ENCODE results near the gene CDH13.

Gene CDH13

DNA sequence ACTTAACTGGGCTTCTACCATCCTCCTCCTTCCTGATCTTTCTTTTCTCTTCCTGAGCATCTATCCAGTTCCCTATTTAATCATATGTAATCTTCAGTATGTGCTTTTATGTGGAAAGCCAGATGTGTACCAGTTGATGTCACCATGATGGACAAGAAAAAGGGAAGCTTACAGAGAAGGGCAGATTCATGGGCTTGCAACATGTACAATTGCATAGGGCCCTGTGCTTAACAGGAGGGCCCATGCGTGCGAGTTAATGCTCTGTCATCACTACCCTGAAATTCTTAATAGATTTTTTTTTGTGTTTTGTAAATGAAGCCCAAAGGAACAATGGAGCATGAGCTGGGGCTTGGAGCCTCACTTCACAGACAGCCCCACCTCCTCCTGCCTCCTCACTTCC lies 124.3 kb downstream of the CDH13 start:
- DNase-seq = no peak

DNA sequence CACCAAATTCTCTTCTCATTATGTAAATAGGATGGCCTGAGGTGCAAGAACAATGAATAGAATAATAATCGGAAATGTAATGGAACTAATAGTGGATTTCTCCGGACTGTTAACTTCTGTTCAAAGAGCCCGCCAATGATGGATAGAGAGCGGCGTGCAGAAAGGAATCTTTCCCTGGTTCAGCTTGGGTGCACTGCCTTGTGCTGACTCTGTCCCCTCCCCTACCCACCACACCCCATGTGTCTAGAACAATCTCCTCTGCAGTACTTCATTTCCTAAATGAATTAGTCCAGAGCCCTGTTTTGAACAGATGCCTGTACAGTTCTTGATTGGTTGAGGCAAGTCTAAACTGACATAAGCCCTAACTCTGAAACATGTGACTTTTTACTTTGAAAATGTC lies 125.4 kb downstream of the CDH13 start:
- no peak for DNase-seq

DNA sequence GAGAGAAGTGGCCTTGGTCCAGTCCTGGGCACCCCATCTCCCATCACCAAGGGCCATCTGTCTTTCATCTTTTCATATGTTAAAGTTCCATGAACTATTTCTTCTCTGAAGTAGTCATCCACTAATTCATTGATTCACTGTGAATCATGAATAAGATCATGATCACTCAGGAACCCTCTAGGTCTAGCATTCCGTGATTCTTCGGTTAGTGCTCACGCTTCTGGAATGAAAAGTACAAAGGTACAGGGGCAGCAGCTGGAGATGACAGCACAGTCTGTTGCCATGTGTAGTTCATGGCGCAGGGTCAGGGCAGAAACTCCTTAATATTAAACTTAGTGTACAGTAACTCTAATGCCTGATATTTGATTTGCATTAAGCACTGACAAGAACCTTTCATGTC lies 127.1 kb downstream of the CDH13 start:
- DNase-seq = no peak

DNA sequence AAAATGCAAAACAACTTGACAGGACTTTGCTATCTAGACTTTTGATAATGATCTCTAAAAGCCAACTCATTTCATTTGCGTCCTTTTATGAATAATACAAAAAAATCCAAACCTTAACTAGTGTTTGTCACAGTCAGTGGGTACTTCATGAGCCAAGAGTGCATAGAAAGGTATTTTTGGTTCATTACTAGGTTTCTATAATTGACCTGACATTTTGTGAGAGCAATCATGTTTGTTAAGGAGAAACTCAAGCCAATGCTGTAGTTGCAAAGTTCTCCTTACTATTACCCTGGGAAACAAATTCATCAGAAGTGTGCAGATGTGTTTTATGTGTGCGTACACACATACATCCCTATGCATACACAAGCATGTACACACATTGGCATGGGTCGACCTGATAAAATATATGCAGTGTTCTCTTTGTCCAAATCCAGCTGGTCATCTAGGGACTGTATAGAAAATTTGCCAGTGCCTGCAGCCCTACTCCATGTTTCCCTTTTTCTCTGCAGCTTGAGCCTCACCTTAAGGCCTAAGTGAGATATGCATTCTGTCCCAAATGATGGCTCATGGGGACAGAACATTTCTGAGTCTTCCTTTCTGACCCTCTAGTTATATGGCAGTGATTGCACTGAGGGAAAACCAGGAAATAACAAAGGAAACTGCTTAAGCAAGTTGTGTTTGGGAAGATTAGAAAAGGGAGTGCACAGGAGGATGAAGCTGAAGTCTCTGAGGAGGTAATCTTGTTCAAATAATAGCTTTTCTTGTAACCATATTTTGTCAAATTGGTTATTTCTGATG lies 128.1 kb downstream of the CDH13 start:
- DNase-seq = no peak

DNA sequence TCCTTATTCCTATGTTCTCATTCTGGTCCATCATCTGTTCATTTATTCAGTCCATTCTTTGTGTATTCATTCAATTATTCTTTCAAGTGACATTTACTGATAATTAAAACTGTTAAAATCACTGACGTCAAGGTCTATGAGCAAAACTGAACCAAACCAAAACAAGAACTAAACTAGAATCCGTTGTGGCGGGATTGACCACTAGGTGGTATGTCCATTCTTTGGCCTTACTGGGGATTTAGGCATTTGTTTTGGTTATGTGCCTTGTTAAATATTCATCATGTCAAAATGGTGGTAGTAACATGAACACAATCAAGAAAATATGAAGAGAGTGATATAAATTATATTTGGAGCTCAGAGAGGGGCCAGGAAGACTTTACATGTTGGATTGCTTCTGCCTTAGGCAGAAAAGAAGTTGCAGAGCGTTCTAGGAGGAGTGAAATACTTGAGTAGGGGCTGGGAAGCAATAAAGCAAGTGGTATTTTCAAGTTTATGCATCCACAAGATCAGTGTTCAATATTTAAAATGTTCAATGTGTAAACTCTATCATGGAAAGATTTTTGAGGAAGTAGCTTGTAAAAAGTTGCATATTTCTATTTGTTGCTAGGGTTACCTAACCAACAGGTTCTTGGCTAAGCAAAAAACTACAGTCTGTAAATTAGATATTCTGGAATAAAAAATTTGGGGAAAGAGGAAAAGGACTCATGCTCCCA lies 129.0 kb downstream of the CDH13 start:
- DNase-seq = no peak

DNA sequence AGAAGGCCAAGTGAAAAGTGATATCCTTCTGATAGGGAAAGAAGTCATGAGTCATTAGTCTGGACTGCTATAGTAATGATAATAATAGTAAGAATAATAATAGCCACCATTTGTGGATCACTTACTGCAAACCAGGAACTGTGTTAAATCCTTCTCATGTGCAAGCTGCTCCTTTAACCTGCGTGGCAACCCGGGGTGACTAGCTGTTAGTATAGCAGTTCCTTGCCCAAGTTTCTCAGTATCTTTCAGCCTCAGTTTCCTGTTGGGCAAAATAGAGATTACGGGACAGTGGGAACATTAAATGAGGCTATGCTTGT lies 129.5 kb downstream of the CDH13 start:
- no peak for DNase-seq

DNA sequence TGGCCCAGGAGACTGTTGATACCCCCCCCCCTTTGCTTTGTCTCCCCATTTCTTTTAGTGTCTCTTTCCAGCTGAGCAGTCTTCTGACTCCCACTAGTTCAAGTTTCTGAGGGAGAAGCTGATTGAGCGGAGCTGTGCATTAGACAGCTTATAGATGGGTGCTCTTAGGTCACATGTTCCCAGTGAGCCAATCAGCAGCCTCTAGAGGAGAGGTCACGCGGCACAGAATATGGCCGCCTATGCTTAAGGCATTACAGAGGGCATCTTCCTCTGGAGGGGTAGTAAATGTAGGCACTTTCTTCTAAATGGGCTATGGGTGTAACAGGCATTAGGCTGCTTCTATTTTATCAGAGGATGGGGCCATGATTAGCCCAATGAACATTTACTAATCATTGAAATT lies 131.6 kb downstream of the CDH13 start:
- DNase-seq = no peak

DNA sequence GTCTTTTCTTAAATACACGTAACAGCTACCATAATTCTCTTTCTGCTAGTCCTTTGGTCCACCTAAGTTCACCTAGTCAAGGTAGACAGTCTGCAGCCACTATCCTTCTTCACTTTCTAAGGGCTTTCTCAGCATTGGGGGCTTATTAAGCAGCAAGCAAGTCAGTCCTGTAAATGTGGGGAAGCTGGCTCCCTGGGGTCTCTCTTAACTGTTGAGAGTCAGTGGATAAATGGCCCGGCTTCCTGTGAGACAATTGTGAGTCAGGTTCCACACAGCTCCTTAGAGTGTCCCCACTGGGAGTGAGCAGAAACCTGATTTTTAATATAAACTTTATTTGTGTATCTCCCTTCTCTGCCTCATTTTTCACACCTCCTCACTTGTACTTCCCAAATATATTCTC lies 132.1 kb downstream of the CDH13 start:
- no peak for DNase-seq

DNA sequence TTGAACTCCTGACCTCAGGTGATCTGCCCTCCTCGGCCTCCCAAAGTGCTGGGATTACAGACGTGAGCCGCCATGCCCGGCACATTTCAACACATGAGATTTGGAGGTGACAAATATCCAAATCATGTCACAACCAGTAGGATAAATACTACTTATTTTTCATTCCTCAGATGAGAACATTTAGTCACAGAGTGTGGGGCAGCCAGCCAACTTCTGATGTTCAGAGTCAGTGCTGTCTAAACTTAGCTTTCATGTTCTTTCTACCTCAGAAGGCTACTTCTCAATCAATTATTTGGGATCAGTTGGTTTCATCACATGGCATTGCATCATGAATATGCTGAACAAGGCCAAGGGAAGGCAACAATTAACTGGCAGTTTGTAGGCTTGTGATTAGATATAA lies 134.5 kb downstream of the CDH13 start:
- no peak for DNase-seq

DNA sequence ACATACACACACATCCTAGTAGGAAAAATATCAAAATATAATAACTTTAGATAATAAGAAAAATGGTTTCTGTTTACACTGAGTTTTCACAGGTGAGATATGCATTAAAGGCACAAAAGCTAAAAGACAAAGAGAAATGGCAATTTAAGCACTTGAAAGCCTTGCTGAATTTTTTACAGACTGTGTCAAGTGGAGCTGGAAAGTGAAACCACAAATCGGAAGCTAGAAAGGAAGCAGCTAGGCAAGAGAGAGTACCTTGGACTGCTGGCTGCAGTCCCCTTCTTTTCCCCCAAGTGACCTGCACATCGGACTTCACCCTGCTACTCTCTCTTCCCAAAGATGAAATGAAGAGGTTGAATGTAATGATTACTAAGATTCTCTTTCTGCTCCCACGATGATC lies 135.1 kb downstream of the CDH13 start:
- DNase-seq = no peak

DNA sequence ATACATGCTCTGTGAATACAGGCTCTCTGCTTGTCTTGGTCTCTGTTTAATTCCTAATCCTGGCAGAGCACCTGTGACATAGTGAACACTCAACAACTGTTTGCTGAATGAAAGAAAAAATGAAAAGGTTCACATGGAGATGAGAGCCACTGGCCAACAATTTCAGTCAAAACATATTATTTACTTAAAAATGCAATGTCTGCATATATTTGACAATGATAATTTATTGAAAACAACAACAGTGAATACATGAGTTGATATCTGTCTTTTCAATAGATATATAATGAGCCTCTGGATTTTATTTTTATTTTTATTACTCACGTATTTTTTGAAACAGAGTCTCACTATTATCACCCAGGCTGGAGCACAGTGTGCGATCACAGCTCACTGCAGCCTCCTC lies 136.6 kb downstream of the CDH13 start:
- DNase-seq = no peak

DNA sequence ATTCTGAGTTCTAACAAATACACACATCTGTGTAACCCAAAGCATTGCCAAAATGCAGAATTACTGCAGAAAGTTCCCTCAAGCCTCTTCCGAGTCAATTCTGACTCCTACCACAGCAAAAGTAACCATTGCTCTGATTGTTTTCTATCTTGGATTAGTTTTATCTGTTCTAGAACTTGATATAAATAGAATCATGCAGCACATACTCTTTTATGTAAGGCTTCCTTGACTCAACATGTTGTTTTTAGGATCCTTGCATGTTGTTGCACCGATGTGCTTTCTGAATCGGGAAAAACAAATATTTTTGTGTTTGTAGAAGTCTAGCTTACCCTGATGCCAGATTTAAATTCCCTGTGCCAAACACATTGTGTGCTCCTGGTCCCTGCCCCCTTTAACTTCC lies 140.4 kb downstream of the CDH13 start:
- no peak for DNase-seq

DNA sequence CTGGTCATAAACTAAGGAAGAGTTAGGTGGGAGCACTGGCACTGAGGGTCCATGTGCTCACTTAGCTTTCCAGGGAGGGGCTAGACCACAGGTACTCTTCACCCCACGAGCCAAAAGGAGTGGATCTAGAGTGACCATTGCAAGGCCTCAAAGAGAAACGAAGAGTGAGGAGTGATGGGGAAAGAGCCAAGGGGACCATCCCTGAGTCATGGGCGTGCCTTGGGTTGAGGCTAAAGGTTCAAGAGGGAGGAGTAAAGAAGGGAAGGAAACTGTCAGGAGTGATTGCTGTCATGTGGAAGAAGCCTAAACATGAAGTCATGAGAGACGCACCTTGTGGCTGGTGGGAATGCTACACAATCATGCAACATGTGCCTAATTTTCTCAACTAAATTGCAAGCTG lies 141.0 kb downstream of the CDH13 start:
- no peak for DNase-seq

DNA sequence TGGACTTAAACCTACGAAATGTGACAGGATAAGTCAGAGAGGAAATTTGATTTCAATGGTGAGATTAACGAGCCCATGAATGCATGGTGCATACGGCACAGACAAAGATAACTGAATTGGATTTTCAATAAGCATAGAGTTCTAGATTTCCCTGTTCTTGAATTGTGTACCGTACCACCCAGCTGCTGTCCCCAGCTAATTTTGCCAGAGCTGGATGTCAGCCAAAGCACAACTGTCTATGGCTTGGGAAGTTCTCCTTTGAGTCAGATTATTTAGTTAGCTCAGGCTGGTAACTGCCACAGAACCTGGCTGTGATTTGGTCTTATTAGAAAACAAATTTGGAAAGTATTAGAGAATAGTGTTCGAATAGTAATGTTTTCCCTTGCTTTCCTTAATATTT lies 143.1 kb downstream of the CDH13 start:
- no peak for DNase-seq

DNA sequence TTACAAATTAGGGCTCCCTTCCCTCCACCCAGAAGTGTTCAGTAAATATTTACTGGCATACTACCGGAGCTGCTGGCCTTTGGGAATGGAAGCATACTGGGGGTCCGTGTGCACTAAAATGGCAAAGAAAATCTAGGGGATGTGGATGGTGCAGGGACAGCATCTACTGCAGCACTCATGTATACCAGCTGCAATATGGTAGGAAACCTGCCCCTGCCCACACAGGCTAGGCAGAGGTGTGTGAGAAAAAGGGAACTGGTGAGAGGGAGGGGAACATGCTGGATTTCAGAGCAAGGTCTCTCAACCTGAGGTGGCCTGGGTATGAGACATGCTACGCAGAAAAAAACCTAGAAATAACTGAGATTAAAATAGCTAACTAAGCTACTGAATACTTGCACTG lies 145.4 kb downstream of the CDH13 start:
- DNase-seq = no peak

DNA sequence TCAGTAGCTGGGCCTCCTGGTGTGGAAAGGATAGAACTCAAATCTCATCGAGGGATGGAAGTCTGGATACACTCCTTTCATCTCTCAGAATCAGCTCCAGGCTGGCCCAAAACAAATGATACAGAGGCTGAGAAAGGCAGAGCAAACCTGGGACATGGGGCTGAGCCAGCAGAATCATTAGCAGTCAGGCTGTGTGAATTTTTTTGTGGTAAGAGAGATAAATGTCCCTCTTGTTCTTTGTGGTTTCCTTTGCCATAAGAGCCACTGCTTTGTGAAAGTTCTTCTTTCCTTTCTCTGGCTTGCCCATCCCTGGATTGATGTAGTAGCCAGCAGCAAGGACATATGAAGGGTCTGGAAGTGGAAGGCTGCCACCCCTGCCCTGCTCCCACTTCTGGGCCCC lies 146.2 kb downstream of the CDH13 start:
- DNase-seq = no peak

DNA sequence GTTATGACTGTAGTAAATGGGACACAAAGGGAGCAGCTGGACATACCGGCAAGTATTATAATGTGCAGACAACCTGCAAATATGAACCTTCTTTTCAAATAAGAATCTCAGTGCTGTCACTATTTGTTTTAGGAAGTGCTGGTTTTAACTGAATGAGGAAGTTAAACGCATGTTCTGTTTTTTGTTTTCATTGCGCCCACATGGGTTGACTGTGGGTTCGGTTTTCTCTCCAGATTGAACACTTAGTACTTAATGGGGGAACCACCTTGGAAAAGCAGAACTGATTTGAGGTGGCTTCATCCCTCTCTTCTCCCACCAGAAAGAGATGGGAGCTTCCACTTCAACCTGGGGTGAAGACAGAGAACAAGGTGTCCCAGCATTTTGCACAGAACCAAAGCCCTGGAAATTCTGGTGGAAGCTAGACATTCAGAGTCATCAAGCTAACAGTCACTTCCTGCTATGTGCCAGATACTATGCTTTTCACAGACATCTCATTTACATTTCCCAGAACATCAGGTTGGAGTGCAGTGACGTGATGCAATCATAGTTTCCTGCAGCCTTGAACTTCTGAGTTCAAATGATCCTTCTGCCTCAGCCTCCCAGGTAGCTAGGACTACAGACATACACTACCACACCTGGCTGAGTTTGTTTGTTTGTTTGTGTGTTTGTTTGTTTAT lies 149.8 kb downstream of the CDH13 start:
- peak in 1 of 2 donors; percentile 7 for DNase-seq

DNA sequence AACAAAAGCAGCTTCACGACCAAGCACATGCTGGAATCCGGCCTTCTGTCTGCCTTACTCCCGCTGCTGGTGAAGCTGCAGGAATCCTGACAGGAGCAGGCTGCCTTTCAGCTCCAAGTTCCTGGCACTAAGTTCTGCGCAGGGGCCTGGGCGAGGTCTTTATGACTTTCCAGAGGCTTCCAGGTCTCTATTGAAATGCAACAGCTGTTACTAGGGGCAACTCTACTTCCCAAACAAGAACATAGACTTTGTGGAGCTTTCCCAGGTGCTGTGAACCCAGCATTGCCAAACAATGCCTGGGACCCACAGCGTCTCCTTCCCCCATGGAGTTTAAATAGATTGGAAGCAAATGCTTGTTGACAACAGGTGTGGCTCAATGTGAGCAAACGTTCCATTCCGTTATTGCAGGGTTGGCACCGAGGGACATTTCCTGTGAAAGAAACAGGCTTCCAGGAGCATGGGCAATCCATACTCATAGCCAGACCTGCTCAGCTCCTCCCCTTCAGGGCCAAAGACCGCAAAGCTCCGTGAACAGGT lies 156.0 kb downstream of the CDH13 start:
- no peak for DNase-seq

DNA sequence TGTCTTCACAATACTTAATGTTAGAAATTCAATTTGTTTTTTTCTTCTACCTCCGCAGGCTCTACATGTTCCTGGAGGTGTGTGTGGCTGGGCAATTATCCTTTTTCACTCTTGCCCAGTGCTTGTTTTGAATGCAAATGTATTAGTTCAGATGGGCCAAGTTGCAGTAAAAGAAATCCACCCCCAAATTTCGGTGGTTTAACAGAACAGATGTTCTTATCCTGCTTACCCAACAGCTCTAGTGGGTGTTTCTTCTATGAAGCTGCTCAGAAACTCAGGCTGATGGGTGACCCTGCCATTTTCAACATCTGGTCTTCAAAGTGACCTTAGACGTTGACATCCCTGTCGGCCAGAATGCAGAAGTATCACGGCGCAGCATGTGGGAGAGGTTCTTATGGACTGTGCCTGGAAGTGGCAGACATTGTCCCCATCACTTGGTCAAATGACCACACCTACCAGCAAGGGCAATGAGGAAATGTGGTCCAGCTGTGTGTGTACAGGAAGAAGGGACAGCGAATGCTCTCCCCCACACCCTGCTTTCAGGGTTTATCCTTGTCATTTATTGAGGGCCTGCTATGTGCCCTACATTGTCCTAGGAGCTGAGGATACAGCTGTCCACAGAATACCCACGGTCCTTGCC lies 157.3 kb downstream of the CDH13 start:
- no peak for DNase-seq

DNA sequence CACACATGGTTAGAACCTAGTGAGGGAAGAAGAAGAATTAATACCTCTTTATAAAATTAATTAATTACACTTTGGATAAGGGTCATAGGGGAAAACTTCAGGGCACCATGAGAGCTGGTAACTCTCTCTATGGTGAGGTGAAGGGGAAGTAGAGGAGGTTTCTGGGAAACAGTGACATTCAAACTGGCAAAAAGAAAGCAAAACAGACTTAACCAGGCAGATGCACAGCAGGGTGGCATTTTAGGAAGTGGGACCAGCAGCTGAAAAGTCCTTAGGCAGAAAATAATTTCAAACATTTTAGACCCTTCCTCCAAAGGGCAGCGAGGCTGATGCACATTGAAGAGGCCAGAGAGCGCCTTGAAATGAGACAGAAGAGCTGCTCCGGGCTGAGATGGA lies 157.8 kb downstream of the CDH13 start:
- peak in 1 of 2 donors; percentile 5 for DNase-seq

DNA sequence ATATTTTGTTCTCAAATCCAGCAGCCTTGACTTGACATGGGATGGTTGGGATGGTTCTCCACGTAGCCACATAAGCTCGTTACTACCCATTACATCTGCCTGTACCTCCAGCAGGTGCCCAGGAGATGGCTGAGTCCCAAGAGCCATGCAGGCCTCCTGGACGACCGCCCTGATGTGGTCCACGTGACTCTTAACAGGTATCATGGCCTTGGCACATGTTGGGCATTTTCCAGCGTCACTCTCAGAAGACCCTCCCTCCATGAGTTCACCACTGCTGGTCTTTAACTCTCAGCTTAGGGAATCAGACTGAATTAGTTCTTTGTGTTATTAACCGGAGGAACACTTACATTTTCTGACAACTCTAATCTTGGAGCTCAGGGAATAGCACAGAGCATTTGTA lies 161.5 kb downstream of the CDH13 start:
- no peak for DNase-seq

DNA sequence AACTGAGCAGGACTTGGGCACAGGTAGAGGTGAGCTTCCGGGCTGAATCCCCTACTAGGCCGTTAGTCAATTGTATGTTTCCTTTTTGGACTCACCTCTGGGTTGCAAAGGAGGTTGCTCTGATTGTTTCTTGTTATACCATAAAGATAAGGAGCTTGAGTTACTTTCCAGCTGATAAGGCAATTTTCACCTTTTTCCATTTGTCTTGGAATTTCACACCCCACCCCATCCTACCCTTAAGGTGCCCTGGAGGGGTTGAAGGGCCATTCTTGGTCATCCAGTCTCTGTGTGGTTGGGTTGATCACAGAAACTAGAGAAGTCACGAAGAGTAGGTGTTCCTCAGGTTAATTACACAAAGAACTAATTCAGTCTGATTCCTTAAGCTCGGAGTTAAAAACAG lies 162.2 kb downstream of the CDH13 start:
- DNase-seq = no peak

DNA sequence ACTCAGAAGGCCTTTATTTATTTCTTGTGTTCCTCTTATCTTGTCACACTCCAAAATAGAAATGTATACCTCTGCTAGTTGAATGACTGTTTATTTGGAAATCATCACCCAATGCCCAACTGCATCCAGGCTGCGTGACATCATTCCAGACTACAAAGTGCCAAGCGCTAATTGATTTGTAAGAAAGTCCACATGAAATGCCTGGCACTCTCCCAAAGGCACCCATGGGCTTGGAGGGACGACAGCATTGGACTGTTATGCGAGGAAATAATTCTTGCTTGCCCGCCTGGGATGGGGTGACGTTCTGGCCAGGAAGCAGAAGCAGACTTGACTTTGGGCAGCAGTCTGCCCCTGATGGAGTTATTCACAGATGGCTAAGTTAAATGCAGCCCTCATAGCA lies 165.9 kb downstream of the CDH13 start:
- DNase-seq = no peak

Data from CD4-positive, alpha-beta T cell treated with Interferon alpha-2 for 1 hour (primary cell).